Measurements from ENCODE around the gene CTF1.

Gene CTF1

GRCh38 chr16:30922960-30923535 is 26.6 kb downstream of the CTF1 start:
- no peak for TF ChIP-seq CTCF (IDR thresholded peaks at IDR 0.05; ENCODE audit: insufficient read depth, low read depth, low read length, missing control alignments)
- peak overlapping the region; percentile 74 for H3K4me3 ChIP-seq (ENCODE audit: low read length)
- DNase-seq (ENCODE audit: low read depth) = peak; percentile 100

GRCh38 chr16:30923554-30924075 is 27.2 kb downstream of the CTF1 start, which contains the start of gene FBXL19:
Gene FBXL19, plus strand, starts transcription at chr16:30923572. Its CDS starts 2,183 bp downstream, at chr16:30925755.
- peak within 1 kb of the TSS; percentile 74 for H3K4me3 ChIP-seq (ENCODE audit: low read length)
- no peak for DNase-seq (ENCODE audit: low read depth)
- no peak for TF ChIP-seq CTCF (IDR thresholded peaks at IDR 0.05; ENCODE audit: insufficient read depth, low read depth, low read length, missing control alignments)

GRCh38 chr16:30924076-30924912 is 27.9 kb downstream of the CTF1 start:
- no peak for TF ChIP-seq CTCF (IDR thresholded peaks at IDR 0.05; ENCODE audit: insufficient read depth, low read depth, low read length, missing control alignments)
- peak overlapping the region; percentile 72 for H3K4me3 ChIP-seq (ENCODE audit: low read length)
- DNase-seq (ENCODE audit: low read depth) = no peak

- no peak for TF ChIP-seq CTCF (IDR thresholded peaks at IDR 0.05; ENCODE audit: insufficient read depth, low read depth, low read length, missing control alignments)
- no peak for DNase-seq (ENCODE audit: low read depth)
- H3K4me3 ChIP-seq (ENCODE audit: low read length) = peak overlapping the region; percentile 72
Measured at GRCh38 chr16:30924913-30925631, 28.7 kb downstream of the CTF1 start.

GRCh38 chr16:30925632-30925987 is 29.2 kb downstream of the CTF1 start:
- DNase-seq (ENCODE audit: low read depth) = no peak
- H3K4me3 ChIP-seq (ENCODE audit: low read length) = no peak overlapping the region
- TF ChIP-seq CTCF (IDR thresholded peaks at IDR 0.05; ENCODE audit: insufficient read depth, low read depth, low read length, missing control alignments) = no peak

- H3K4me3 ChIP-seq (ENCODE audit: low read length) = no peak overlapping the region
- no peak for DNase-seq (ENCODE audit: low read depth)
- TF ChIP-seq CTCF (IDR thresholded peaks at IDR 0.05; ENCODE audit: insufficient read depth, low read depth, low read length, missing control alignments) = no peak
Measured at GRCh38 chr16:30925995-30926811, 29.8 kb downstream of the CTF1 start.
